Measurements from ENCODE around the gene UGDH.
"Not testable (repeated sequence)": the region's sequence is repeated elsewhere in the genome, so short reads cannot be mapped to it uniquely, and the experiment has no call there.

The UGDH gene

DNA sequence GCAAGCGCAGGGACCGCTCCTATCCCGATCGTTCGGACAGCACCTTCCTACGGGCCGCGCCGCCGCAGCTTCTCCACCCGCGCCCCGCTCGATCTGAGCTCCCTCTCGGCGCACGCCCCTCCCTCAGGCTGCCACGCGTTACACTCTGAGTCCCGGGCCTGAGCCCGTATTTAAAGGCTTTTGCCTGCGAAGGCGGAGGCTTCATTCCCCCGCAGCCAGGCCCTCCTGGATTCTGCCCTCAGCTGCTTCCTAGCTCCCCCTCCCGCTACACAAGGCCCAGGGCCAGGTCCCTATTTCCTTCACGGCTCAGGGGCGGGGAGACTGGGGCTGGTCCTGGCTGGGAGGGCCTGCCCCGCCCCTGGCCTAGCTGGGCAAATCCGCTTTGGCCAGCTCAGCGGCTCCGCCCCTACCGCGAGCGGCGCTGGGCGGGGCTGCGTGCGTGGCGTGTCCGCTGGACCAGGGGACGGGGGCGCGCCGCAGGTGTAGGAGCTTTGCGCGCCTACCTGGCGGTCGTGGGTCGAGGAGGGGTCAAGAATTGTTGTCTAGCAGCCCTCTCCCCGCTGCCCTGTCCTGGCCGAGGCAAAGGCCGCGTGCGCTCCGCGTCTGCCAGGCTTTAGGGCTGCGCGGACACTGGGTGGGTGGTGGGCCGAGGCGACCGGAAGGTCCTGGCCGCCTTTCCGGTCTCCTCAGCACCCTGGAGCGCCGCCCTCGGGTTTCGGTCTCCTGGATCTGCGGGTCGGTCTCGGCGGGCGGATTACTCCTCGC is at the start of gene UGDH:
TSS of gene UGDH (minus strand) at position 144 of the 765 bp plus-strand sequence. CDS start 5,927 bp downstream, outside the sequence.
- in situ Hi-C loops (cut with MboI; ENCODE audit: low sequenced_read_pairs), result no loop called here

DNA sequence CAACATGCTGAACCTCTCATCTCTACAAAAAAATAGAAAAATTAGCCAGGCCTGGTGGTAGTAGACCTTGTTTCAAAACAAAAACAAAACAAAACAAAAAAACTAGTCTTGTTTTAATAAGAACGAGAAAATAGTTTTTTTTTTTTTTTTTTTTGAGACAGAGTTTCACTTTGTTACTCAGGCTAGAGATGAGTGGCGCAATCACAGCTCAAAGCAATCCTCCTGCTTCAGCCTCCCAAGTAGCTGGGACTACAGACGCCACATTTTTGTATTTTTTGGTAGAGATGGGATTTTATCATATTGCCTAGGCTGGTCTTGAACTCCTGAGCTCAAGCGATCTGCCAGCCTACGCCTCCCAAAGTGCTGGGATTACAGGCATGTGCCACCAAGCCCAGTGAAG is 47.7 kb upstream of the UGDH start:
- in situ Hi-C loops (cut with MboI; ENCODE audit: low sequenced_read_pairs), result no loop called here

DNA sequence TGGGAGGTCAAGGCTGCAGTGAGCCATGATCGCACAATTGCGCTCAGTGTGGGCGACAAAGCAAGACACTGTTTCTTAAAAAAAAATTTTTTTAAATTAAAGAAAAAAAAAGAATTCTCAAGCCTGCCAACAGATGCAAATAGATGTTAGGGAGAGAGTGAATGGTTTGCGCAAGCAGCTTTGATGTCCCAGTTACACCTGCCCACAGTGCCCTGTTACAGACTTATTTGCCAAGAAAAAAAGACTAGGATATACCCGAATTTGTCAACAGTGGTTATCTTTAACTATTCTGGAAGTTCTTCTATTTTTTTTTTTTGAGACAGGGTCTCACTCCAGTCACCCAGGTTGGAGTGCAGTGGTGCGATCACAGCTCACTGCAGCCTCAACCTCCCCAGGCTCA is 44.3 kb upstream of the UGDH start:
- in situ Hi-C loops (cut with MboI; ENCODE audit: low sequenced_read_pairs), result no loop called here

DNA sequence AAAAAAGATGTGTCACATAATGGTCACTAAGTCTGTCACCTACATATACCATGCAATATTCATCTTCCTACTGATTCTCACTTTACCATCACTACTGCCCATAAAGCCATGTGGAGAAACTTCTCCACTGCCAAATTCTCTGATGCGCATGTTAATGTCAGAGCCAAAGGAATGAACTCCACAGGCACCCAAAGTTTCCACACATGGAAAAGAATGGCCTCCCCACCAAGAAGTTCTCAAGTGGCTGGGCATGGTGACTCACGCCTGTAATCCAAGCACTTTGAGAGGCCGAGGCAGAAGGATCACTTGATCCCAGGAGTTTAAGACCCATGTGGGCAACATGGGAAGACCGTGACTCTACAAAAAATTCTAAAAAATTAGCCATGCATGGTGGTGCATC is 43.8 kb upstream of the UGDH start:
- in situ Hi-C loops (cut with MboI; ENCODE audit: low sequenced_read_pairs), result no loop called here

DNA sequence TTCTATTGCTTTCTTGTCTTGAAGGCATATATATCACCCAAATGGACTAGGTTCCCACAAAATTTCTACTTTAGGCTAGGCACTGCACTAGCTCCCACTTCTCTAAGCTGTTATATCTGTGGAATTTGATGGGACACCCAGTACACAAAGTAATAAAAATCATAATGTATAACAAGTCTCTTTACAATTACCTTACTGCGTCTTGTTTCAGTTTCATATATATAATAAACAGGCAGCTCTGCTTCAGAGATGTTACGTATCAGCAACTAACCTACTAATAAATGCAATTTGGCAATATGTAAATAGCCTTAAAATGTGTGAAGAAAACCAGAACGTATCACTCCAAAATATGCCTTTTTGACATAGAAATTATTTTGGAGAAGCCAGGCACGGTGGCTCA is 42.0 kb upstream of the UGDH start:
- in situ Hi-C loops (cut with MboI; ENCODE audit: low sequenced_read_pairs), result no loop called here

DNA sequence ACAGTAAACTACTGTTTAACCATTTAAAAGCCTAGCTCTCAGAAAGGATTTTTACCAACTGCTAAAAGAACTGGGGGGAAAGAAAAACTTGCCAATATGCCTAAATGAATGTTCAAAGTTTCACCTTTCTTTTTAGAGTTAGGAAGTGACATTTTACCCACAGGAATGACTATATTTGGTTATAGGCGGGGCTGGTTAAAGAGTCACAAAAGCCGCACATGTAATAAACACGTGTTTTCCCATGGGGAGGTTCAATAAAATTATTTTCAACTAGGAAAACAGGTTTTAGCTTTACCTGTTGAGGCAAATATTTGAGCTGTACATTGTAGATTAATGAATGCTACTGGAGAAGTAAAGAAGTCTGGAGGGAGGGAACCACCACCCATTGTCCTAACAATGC is 41.6 kb upstream of the UGDH start:
- in situ Hi-C loops (cut with MboI; ENCODE audit: low sequenced_read_pairs), result no loop called here

DNA sequence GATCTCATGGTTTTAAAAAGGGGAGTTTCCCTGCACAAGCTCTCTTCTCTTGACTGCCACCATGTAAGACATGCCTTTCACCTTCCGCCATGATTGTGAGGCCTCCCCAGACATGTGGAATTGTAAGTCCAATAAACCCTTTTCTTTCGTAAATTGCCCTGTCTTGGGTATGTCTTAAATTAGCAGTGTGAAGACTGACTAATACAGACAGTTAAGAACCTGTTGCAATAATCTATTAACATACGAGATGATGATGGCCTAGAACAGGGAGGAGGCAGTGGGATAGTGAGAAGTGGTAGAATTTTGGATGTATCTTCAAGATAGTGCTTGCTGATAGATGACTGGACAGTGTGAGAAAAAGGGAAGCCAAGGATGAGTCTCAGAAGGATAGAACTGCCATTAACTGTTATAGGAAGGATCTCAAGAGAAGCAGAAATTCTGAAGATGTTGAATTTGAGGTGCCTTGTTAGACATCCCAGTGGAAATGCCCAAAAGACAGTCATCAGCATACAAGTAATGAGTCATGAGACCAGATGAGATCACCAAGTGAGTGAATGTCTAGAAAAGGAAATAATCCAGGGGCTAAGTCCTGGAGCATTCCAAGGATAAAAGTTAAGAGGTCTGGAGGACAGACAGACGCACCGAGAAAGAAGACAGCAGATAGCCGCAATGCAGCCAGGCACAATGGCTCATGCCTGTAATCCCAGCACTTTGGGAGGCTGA is 38.8 kb upstream of the UGDH start:
- in situ Hi-C loops (cut with MboI; ENCODE audit: low sequenced_read_pairs), result no loop called here

DNA sequence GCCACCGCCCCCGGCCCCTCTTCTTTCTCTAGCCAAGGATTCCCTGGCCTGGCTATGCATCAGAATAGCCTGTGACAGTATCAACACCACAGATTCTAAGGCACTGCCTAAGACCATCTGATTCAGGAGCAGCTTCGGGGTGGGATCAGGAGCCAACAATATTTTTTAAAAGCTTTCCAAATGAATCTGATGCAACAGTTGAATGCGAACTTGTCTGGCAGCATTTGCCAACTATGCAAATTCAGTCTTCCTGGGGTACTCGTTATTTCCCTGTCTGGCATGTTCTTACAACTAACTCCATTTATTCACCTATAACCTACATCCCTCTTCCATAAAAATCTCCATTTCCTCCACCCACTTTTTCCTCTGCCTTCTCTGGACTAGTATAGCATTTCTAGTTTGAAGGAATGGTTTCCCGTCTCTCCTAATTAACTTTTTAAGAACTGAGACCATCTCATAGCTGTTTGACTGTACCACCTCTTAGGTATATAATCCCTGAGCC is 36.2 kb upstream of the UGDH start:
- in situ Hi-C loops (cut with MboI; ENCODE audit: low sequenced_read_pairs), result no loop called here

DNA sequence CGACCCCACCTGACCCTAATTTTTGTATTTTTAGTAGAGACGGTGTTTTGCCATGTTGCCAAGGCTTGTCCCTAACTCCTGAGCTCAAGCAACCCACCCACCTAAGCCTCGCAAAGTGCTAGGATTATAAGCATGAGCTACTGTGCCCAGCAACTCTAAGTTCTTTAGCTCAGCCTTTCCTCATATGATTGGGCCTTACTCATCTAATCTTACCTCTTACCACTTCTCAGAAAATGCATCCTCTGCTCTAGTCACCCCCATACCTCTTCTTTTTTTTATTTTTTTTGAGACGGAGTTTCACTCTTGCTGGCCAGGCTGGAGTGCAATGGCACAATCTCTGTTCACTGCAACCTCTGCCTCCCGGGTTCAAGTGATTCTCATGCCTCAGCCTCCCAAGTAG is 35.6 kb upstream of the UGDH start:
- in situ Hi-C loops (cut with MboI; ENCODE audit: low sequenced_read_pairs), result no loop called here

DNA sequence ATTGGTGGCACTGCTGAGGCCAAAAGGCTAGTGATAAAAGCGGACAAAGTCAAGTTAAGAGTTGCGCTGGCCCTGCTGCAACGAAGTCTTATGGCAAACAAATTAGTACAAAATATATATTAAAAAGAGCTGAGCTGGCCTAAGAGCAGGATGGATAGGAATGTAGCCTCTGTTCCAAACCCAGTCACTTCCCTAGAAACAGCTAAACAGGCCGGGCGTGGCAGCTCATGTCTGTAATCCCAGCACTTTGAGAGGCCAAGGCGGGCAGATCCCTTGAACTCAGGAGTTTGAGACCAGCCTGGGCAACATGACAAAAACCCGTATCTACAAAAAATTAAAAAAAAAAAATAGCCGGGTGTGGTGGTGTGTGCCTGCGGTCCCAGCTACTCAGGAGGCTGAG is 32.4 kb upstream of the UGDH start:
- in situ Hi-C loops (cut with MboI; ENCODE audit: low sequenced_read_pairs), result no loop called here

DNA sequence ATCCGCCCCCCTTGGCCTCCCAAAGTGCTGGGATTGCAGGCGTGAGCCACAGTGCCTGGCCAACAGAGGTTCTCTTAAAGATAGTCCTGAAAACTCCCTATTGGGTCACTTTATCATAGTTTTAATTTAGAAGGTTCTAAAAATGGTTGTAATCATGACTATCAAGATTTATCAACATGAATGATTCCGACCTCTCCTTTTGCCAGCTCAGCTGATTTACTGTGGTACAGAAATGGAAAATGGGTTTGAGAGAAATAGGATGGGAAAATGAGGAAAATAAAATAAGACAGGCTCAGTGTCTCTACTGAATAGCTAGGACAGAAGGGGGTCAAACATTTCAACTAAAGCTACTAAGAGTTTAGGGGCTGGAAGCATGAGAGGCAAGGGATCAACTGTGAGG is 28.2 kb upstream of the UGDH start:
- in situ Hi-C loops (cut with MboI; ENCODE audit: low sequenced_read_pairs), result no loop called here

DNA sequence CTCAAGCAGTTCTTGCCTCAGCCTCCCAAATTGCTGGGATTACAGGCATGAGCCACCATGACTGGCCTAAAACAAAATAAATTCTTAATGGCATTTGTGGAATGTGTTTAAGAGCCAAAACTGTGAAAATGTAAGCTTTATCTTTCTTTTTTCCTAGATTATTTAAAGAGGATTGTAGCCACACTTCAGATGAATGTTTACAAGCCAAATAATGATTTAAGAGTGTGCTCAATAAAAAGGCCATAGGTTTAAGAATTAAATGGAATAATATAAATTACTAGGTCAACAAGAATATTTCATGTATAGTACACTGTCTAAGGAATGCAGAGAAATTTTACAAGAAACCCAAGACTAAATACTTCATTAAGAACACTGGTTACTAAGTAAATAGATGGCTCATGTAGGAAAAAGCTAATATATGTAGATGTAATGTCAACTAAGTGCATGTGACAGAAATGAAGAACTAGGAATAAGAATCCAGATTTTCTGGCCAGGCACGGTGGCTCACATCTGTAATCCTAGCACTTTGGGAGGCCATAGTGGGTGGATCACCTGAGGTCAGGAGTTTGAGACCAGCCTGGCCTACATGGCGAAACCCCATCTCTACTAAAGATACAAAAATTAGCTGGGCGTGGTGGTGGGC is 21.3 kb upstream of the UGDH start:
- in situ Hi-C loops (cut with MboI; ENCODE audit: low sequenced_read_pairs), result no loop called here

DNA sequence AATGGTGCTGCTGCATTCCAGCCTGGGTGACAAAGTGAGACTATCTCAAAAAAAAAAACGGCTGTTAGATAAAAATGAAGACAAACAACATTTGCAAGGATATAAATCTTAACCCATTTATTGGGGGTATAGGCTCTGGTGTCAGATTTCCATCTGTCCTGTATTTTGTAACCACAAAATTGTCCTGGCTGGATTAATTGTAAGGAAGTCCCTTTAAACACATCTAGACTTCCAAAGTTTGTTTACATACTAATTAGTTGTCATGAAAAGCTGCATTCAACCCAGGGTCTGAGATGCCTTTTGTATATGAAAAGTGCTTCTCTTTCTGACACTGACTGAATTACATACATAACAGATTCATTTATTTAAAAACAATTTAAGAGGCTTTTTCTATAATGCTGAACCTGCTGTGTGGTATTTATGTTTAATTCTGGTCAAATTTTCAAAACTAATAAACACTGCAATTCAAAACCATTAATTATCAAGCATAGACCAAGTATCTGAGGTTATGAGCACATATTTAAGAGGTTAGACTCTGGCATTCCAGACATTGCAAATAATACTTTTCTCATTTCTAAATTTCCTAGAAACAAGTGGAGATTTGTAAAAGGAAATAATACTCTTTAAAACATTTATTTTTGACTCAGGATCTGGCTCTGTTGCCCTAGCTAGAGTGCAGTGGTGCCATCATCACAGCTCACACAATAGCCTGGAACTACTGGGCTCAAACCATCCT is 17.5 kb upstream of the UGDH start:
- in situ Hi-C loops (cut with MboI; ENCODE audit: low sequenced_read_pairs), result no loop called here

DNA sequence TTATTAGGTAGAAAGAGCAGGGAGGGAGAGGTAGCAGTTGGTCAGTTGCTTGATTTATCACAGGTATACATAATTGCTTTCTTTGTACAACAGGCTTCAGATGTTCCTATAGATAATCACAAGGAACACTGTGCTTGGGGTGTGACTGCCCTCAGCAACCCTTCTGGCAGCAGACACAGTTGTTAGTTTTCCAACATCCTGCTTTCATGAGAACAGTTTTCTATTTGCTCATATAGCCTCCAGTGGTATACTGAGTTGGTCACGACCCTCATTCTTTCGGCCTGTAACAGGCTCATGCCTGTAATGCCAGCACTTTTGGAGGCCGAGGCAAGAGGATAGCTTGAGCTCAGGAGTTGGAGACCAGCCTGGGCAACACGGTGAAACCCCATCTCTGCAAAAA is 16.8 kb upstream of the UGDH start:
- in situ Hi-C loops (cut with MboI; ENCODE audit: low sequenced_read_pairs), result not testable (repeated sequence)

DNA sequence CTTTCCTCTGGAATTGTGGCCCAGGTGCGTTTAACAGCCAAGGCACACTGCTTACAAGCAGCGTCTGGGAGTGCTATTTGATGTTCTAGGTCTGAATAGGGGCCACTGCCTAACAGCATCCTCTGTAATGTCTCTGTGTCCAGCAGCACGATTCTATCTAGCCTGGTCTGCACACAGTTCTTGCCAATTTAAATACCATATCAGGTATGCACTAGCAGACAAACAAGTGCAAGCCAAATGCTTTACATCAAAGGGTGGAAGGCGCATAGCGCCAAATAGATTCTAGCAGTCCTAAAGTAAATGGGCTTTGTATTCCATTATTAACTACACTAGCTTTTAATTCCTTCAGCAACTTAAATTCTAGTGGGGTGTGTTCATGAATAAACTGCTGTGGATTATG is 15.8 kb upstream of the UGDH start:
- in situ Hi-C loops (cut with MboI; ENCODE audit: low sequenced_read_pairs), result no loop called here

DNA sequence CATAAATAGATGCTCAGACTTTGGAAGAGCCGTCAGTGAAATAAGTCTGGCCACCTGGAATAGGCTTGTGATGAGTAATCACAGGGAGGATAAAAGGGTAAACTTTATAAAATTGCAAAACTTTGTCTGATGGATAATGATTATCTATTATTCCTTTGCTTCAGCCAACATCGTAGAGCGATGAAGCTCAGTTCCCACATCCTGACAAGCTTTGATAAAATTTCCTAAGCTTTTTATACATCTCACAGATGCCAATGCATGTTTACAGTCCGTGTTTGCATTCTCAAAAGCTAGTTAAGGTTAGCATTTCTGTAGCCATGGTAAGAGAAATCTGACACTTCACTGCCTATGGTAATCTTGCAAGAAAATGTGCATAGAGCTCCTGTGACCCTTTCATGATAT is 15.4 kb upstream of the UGDH start:
- in situ Hi-C loops (cut with MboI; ENCODE audit: low sequenced_read_pairs), result no loop called here

DNA sequence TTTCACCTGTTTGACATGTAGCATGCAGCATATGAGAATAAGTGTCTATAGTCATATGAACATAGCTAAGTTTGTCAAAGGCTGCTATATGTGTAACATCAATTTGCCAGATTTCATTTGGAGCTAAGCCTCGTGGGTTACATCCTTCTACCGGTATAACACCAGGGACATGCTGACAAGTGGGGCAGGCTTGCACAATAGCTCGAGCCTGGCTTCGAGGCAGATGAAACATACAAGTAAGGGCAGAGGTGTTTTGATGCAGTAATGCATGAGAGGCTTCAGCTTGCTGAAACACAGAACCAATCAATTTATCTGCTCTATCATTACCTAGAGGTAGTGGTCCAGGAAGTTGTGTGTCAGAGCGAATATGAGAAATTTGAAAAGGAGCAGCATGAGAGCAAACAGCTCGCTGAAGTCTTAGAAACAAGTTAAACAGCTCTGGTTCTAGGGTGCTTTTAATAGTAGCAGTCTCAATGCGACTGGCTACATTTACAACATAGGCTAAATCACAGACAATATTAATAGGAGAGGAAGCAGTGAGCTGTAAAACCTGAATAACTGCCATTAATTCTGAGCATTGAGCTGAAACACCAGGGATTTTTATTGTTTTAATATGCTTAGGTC is 14.9 kb upstream of the UGDH start:
- in situ Hi-C loops (cut with MboI; ENCODE audit: low sequenced_read_pairs), result no loop called here

DNA sequence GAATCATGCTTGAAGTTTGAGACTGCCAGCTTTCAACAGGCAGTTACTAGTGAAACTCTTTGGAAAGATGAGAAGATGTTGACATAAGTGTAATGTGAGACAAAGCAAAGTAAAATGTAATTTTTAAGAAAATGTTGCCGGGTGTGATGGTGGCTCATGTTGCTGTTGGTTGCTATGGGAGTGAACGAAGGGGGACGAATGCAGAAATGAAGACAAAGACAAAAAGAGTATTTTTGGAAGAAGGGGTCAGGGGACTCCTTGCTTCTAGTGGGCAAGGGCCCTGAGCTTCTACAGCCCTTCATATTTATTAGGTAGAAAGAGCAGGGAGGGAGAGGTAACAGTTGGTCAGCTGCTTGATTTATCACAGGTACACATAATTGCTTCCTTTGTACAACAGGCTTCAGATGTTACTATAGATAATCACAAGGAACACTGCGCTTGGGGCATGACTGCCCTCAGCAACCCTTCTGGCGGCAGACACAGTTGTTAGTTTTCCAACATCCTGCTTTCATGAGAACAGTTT is 11.9 kb upstream of the UGDH start:
- in situ Hi-C loops (cut with MboI; ENCODE audit: low sequenced_read_pairs), result no loop called here

DNA sequence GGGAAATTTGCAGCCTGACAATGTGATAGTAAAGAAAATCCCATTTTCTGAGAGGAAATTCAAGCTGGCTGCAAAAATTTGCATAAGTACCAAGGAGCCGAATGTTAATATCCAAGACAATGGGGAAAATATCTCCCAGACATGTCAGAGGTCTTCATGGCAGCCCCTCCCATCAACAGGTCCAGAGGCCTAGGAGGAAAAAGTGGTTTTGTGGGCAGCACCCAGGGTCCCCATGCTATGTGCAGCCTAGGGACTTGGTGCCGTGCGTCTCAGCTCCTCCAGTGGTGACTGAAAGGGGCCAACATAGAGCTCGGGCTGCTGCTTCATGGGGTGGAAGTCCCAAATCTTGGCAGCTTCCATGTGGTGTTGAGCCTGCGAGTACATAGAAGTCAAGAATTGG is 6.3 kb upstream of the UGDH start:
- in situ Hi-C loops (cut with MboI; ENCODE audit: low sequenced_read_pairs), result no loop called here

DNA sequence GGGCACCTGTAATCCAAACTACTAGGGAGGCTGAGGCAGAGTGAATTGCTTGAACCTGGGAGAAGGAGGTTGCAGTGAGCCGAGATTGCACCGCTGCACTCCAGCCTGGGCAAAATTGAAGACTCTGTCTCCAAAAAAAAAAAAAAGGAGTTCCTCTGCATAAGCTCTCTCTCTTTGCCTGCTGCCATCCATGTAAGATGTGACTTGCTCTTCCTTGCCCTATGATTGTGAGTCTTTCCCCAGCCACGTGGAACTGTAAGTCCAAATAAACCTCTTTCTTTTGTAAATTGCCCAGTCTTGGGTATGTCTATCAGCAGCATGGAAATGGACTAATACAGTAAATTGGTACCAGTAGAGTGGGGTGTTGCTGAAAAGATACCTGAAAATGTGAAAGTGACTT is 5.0 kb upstream of the UGDH start:
- in situ Hi-C loops (cut with MboI; ENCODE audit: low sequenced_read_pairs), result not testable (repeated sequence)

DNA sequence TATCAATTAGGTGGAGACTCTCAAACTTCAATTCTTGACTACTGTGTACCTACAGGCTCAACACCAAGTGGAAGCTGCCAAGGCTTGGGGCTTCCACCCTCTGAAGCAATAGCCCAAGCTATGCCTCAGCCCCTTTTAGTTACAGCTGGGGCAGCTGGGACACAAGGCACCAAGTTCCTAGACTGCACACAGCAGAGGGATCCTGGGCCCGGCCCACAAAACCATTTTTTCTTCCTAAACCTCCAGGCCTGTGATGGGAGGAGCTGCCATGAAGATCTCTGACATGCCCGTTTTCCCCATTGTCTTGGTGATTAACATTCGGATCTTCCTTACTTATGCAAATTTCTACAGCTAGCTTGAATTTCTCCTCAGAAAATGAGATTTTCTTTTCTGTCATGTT is 3.4 kb upstream of the UGDH start:
- in situ Hi-C loops (cut with MboI; ENCODE audit: low sequenced_read_pairs), result no loop called here

All from HL-60/S4 treated with phorbol 12-myristate 13-acetate at 8.2 ng/mL for 4 days and 3 days (cell line).